Endothelial cell of umbilical vein (primary cell): ENCODE results near the gene NANOS2.

Experiments used
- CTCF ChIP-seq, 2 donors: IDR thresholded peaks; 1 replicate in 1 of 2; 2 replicates in 1 of 2; pipeline ENCODE4 v1.5.1; 2011; ENCODE audit warnings: low read length in 2 of 2, mild to moderate bottlenecking in 2 of 2, moderate library complexity in 2 of 2, control low read depth in 1 of 2, inconsistent platforms in 1 of 2, low read depth in 1 of 2; ENCODE audit not compliant: insufficient read depth in 1 of 2; ENCODE audit errors: extremely low read depth in 1 of 2
- EZH2 ChIP-seq: IDR thresholded peaks from 2 replicates; pipeline ENCODE4 v1.6.1; 2012; ENCODE audit warnings: borderline replicate concordance, low read depth, mild to moderate bottlenecking, moderate library complexity, low read length, inconsistent platforms; ENCODE audit not compliant: severe bottlenecking
- POLR2AphosphoS5 ChIP-seq: IDR thresholded peaks from 2 replicates; pipeline ENCODE4 v1.6.1; 2012; ENCODE audit warnings: low read depth, mild to moderate bottlenecking, control low read depth, low read length, moderate library complexity; ENCODE audit not compliant: insufficient read depth

DNA sequence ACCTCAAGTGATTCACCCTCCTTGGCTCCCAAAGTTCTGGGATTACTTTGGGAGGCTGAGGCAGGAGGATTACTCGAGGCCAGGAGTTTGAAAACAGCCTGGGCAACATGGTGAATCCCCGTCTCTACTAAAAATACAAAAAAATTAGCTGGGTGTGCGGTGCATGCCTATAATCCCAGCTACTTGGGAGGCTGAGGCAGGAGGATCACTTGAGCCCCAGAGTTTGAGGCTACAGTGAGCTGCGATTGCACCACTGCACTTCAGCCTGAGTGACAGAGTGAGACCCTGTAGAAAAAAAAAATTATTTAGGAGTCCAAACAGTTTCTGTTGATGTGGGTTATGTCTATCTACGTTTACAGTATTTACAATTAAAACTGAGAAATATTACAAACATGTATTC lies 43.8 kb downstream of the NANOS2 start:
- TF ChIP-seq EZH2 (no peak), CTCF (IDR thresholded peaks at IDR 0.05; ENCODE audit: extremely low read depth in 1 of 2, insufficient read depth in 1 of 2, low read depth in 1 of 2, low read length in 2 of 2) (no peak), POLR2AphosphoS5 (no peak)
